Keratinocyte (primary cell): ENCODE measurements around the gene FAM83E. TPM values are rescaled to one million over a fixed set of nuclear protein-coding genes. Genes with fewer than 3 reads are reported as not detected.

Experiments
- DNase-seq: peaks from one replicate; pipeline ENCODE4 v3.0.0-alpha.2; 2011; ENCODE audit warnings: low read depth, missing footprints, low spot score
- FAIRE-seq: peaks from 2 replicates; lab custom pipeline; 2011; peaks lifted over from hg19 to GRCh38; lab: Jason Lieb, UNC
- H2AFZ ChIP-seq: 2 replicates; pipeline ENCODE4 v1.6.0; 2012; ENCODE audit warnings: low read length, control low read depth, inconsistent platforms; ENCODE audit not compliant: control insufficient read depth
- H3K27ac ChIP-seq: 2 replicates; pipeline ENCODE4 v1.5.1; 2011; ENCODE audit warnings: low read length; ENCODE audit not compliant: control insufficient read depth, insufficient read depth
- H3K27me3 ChIP-seq: 3 replicates; pipeline ENCODE4 v1.6.0; 2011; ENCODE audit warnings: low read length; ENCODE audit not compliant: control insufficient read depth, insufficient read depth; ENCODE audit errors: extremely low read depth
- H3K36me3 ChIP-seq, 2 experiments: 2 replicates in 1 of 2; 3 replicates in 1 of 2; pipeline ENCODE4 v1.5.1; 2011; ENCODE audit warnings: low read length in 2 of 2, mild to moderate bottlenecking in 1 of 2; ENCODE audit not compliant: control insufficient read depth in 2 of 2, insufficient read depth in 2 of 2; ENCODE audit errors: extremely low read depth in 1 of 2
- H3K4me1 ChIP-seq: 3 replicates; pipeline ENCODE4 v1.5.1; 2011; ENCODE audit warnings: low read length; ENCODE audit not compliant: control insufficient read depth, insufficient read depth; ENCODE audit errors: extremely low read depth
- H3K4me2 ChIP-seq: 3 replicates; pipeline ENCODE4 v1.6.0; 2011; ENCODE audit warnings: low read depth, low read length; ENCODE audit not compliant: control insufficient read depth, insufficient read depth; ENCODE audit errors: extremely low read depth
- H3K4me3 ChIP-seq, 3 experiments: fragments of 200-600 bp in 1 of 3; sonication (generic) in 1 of 3; 2 replicates in 2 of 3; 3 replicates in 1 of 3; pipeline ENCODE4 v1.5.1; 2011 to 2016; ENCODE audit warnings: low read length in 3 of 3, mild to moderate bottlenecking in 3 of 3, control low read depth in 2 of 3, inconsistent platforms in 1 of 3, low read depth in 1 of 3, mixed read lengths in 1 of 3, mixed run types in 1 of 3, moderate library complexity in 1 of 3; ENCODE audit not compliant: control insufficient read depth in 2 of 3, insufficient read depth in 2 of 3; ENCODE audit errors: extremely low read depth in 1 of 3
- H3K79me2 ChIP-seq: 2 replicates; pipeline ENCODE4 v1.6.0; 2012; ENCODE audit warnings: low read length; ENCODE audit not compliant: control insufficient read depth, insufficient read depth
- H3K9ac ChIP-seq: 3 replicates; pipeline ENCODE4 v1.6.0; 2011; ENCODE audit warnings: low read length; ENCODE audit not compliant: control insufficient read depth, insufficient read depth; ENCODE audit errors: extremely low read depth
- H3K9me1 ChIP-seq: 3 replicates; pipeline ENCODE4 v1.6.0; 2011; ENCODE audit warnings: low read length; ENCODE audit not compliant: control insufficient read depth, insufficient read depth; ENCODE audit errors: extremely low read depth
- H3K9me3 ChIP-seq: 2 replicates; pipeline ENCODE4 v1.5.1; 2012; ENCODE audit warnings: low read depth, low read length; ENCODE audit not compliant: control insufficient read depth
- H4K20me1 ChIP-seq: 3 replicates; pipeline ENCODE4 v1.6.0; 2011; ENCODE audit warnings: low read length; ENCODE audit not compliant: control insufficient read depth, insufficient read depth; ENCODE audit errors: extremely low read depth
- CTCF ChIP-seq, 3 experiments: IDR thresholded peaks in 1 of 3; conservative IDR thresholded peaks in 1 of 3; optimal IDR thresholded peaks in 1 of 3; 2 replicates in 2 of 3; 3 replicates in 1 of 3; pipeline versions ENCODE3 to v1.5.1; 2011; ENCODE audit warnings: low read length in 3 of 3, mild to moderate bottlenecking in 3 of 3, moderate library complexity in 2 of 3, control low read depth in 1 of 3, inconsistent platforms in 1 of 3; ENCODE audit not compliant: insufficient read depth in 2 of 3; ENCODE audit errors: extremely low read depth in 1 of 3
- EZH2 ChIP-seq: IDR thresholded peaks from one replicate; pipeline ENCODE4 v1.6.1; 2012; ENCODE audit warnings: inconsistent platforms, mild to moderate bottlenecking, low read length, moderate library complexity
- dilution Hi-C: fragments of 300-500 bp; cut with MboI; formaldehyde crosslinking; loops from one replicate; pipeline ENCODE4 v1.7.0; 2020; ENCODE audit warnings: low sequenced_read_pairs; ENCODE audit not compliant: extremely low pct_ligation_motif_present
- polyA plus RNA-seq, 5 experiments: library from polyadenylated mRNA; depleted of rRNA in 3 of 5; stranded (reverse) in 3 of 5; stranded (forward) in 1 of 5; unstranded in 1 of 5; fragments of >200 nt; gene quantifications; 1 replicate in 1 of 5; 2 replicates in 3 of 5; 3 replicates in 1 of 5; pipeline versions ENCODE4 v1.2.1 to v1.2.3, GENCODE V29; 2011 to 2012; ENCODE audit warnings: missing spikeins in 2 of 5, low read depth in 1 of 5, low replicate concordance in 1 of 5

The FAM83E gene
- polyA plus RNA-seq, 1 donor (not counting 4 experiments of a cell fraction or from before 2014, with no cell fraction given) = 0.17 TPM

GRCh38 chr19:48627201-48627864 is 12.5 kb upstream of the FAM83E start:
- H2AFZ ChIP-seq = no peak overlapping the region
- no peak for TF ChIP-seq CTCF (optimal IDR thresholded peaks at IDR 0.05 in 1 of 3, IDR thresholded peaks at IDR 0.05 in 1 of 3, conservative IDR thresholded peaks at IDR 0.05 in 1 of 3; ENCODE audit: extremely low read depth in 1 of 3, insufficient read depth in 2 of 3, low read length in 3 of 3)
- no peak for TF ChIP-seq EZH2
- H3K4me1 ChIP-seq = peaks cover 20% of the 10 kb centered on the region
- no peak overlapping the region for H3K4me3 ChIP-seq
- DNase-seq (no peak), FAIRE-seq (no peak)
- no peaks in the 10 kb centered on the region for H4K20me1 ChIP-seq
- H3K36me3 ChIP-seq = peaks cover 1 to 3% of the 10 kb centered on the region in 2 experiments
- no peaks in the 10 kb centered on the region for H3K9me1 ChIP-seq
- no peak overlapping the region for H3K27ac ChIP-seq
- H3K79me2 ChIP-seq = no peaks in the 10 kb centered on the region
- no peaks in the 10 kb centered on the region for H3K9me3 ChIP-seq
- H3K27me3 ChIP-seq = no peaks in the 10 kb centered on the region
- no peak overlapping the region for H3K4me2 ChIP-seq
- H3K9ac ChIP-seq = no peak overlapping the region
- dilution Hi-C loops = no loop called here

GRCh38 chr19:48625891-48626327 is 11.0 kb upstream of the FAM83E start:
- Histone ChIP-seq H3K9me1 (no peaks in the 10 kb centered on the region), H3K4me1 (peaks cover 18% of the 10 kb centered on the region), H3K27me3 (no peaks in the 10 kb centered on the region), H3K79me2 (no peaks in the 10 kb centered on the region), H3K27ac (no peak overlapping the region), H3K4me2 (no peak overlapping the region), H2AFZ (no peak overlapping the region), H3K9ac (no peak overlapping the region), H3K4me3 (no peak overlapping the region), H3K36me3 (peaks cover 1 to 4% of the 10 kb centered on the region in 2 experiments), H4K20me1 (no peaks in the 10 kb centered on the region), H3K9me3 (no peaks in the 10 kb centered on the region)
- TF ChIP-seq EZH2 = no peak
- no peak for TF ChIP-seq CTCF (optimal IDR thresholded peaks at IDR 0.05 in 1 of 3, IDR thresholded peaks at IDR 0.05 in 1 of 3, conservative IDR thresholded peaks at IDR 0.05 in 1 of 3; ENCODE audit: extremely low read depth in 1 of 3, insufficient read depth in 2 of 3, low read length in 3 of 3)
- DNase-seq (no peak), FAIRE-seq (no peak)
- dilution Hi-C loops = no loop called here
